ENCODE data around the gene COPS9. TPM values are rescaled to one million over a fixed set of nuclear protein-coding genes. Genes with fewer than 3 reads are reported as not detected.

The COPS9 gene
- total and polyA plus RNA-seq, 2 donors (not counting 1 experiment from before 2014, with no cell fraction given): 104 to 176 TPM

GRCh38 chr2:240146627-240147278 is 10.6 kb upstream of the COPS9 start:
- no peaks in the 10 kb centered on the region for H3K36me3 ChIP-seq (ENCODE audit: control insufficient read depth, insufficient read depth, low read length)
- no peaks in the 10 kb centered on the region for H3K27me3 ChIP-seq (ENCODE audit: control insufficient read depth, insufficient read depth, low read length)
- no peak overlapping the region for H3K4me3 ChIP-seq (replicated peaks in 1 of 4; ENCODE audit: control extremely low read depth in 1 of 4, insufficient read depth in 1 of 4, low read depth in 3 of 4, low read length in 4 of 4)
- H3K4me1 ChIP-seq (ENCODE audit: control insufficient read depth, extremely low read depth, insufficient read depth, low read length): no peaks in the 10 kb centered on the region
- peaks cover 1% of the 10 kb centered on the region for H3K9me3 ChIP-seq (ENCODE audit: control insufficient read depth, insufficient read depth, low read depth, low read length)
- no peak overlapping the region for H3K4me2 ChIP-seq (ENCODE audit: extremely low read depth, insufficient read depth, low read length)
- no peaks in the 10 kb centered on the region for H3K79me2 ChIP-seq (ENCODE audit: control insufficient read depth, insufficient read depth, low read length)
- H3K27ac ChIP-seq (ENCODE audit: insufficient read depth, low read length): no peak overlapping the region
- H2AFZ ChIP-seq (ENCODE audit: low read length): no peak overlapping the region
- no peaks in the 10 kb centered on the region for H4K20me1 ChIP-seq (ENCODE audit: control insufficient read depth, extremely low read depth, insufficient read depth, low read length)
- H3K9ac ChIP-seq (ENCODE audit: insufficient read depth, low read length): no peak overlapping the region
- TF ChIP-seq EZH2 (IDR thresholded peaks at IDR 0.05; ENCODE audit: low read length, missing control alignments): no peak
- no peak for TF ChIP-seq CTCF (conservative IDR thresholded peaks at IDR 0.05 in 1 of 2, IDR thresholded peaks at IDR 0.05 in 1 of 2; ENCODE audit: low read depth in 1 of 2, low read length in 2 of 2)
- no peak for DNase-seq (ENCODE audit: low read depth in 2 of 2)

- Histone ChIP-seq H3K4me3 (replicated peaks in 1 of 4; ENCODE audit: control extremely low read depth in 1 of 4, insufficient read depth in 1 of 4, low read depth in 3 of 4, low read length in 4 of 4) (no peak overlapping the region), H3K9me3 (ENCODE audit: control insufficient read depth, insufficient read depth, low read depth, low read length) (peaks cover 1% of the 10 kb centered on the region), H3K27ac (ENCODE audit: insufficient read depth, low read length) (no peak overlapping the region), H3K4me1 (ENCODE audit: control insufficient read depth, extremely low read depth, insufficient read depth, low read length) (no peaks in the 10 kb centered on the region), H2AFZ (ENCODE audit: low read length) (no peak overlapping the region), H3K79me2 (ENCODE audit: control insufficient read depth, insufficient read depth, low read length) (no peaks in the 10 kb centered on the region), H3K4me2 (ENCODE audit: extremely low read depth, insufficient read depth, low read length) (no peak overlapping the region), H3K36me3 (ENCODE audit: control insufficient read depth, insufficient read depth, low read length) (no peaks in the 10 kb centered on the region), H3K27me3 (ENCODE audit: control insufficient read depth, insufficient read depth, low read length) (no peaks in the 10 kb centered on the region), H4K20me1 (ENCODE audit: control insufficient read depth, extremely low read depth, insufficient read depth, low read length) (no peaks in the 10 kb centered on the region), H3K9ac (ENCODE audit: insufficient read depth, low read length) (no peak overlapping the region)
- DNase-seq (ENCODE audit: low read depth in 2 of 2): no peak
- no peak for TF ChIP-seq EZH2 (IDR thresholded peaks at IDR 0.05; ENCODE audit: low read length, missing control alignments)
- no peak for TF ChIP-seq CTCF (conservative IDR thresholded peaks at IDR 0.05 in 1 of 2, IDR thresholded peaks at IDR 0.05 in 1 of 2; ENCODE audit: low read depth in 1 of 2, low read length in 2 of 2)
These were observed 10.0 kb upstream of the COPS9 start for GRCh38 chr2:240146141-240146561.

GRCh38 chr2:240145461-240145860 is 9.4 kb upstream of the COPS9 start:
- Histone ChIP-seq H3K4me2 (ENCODE audit: extremely low read depth, insufficient read depth, low read length) (no peak overlapping the region), H4K20me1 (ENCODE audit: control insufficient read depth, extremely low read depth, insufficient read depth, low read length) (no peaks in the 10 kb centered on the region), H3K79me2 (ENCODE audit: control insufficient read depth, insufficient read depth, low read length) (no peaks in the 10 kb centered on the region), H3K4me3 (replicated peaks in 1 of 4; ENCODE audit: control extremely low read depth in 1 of 4, insufficient read depth in 1 of 4, low read depth in 3 of 4, low read length in 4 of 4) (no peak overlapping the region), H3K27ac (ENCODE audit: insufficient read depth, low read length) (no peak overlapping the region), H3K4me1 (ENCODE audit: control insufficient read depth, extremely low read depth, insufficient read depth, low read length) (no peaks in the 10 kb centered on the region), H3K9ac (ENCODE audit: insufficient read depth, low read length) (no peak overlapping the region), H3K9me3 (ENCODE audit: control insufficient read depth, insufficient read depth, low read depth, low read length) (peaks cover 1% of the 10 kb centered on the region), H3K36me3 (ENCODE audit: control insufficient read depth, insufficient read depth, low read length) (no peaks in the 10 kb centered on the region), H2AFZ (ENCODE audit: low read length) (no peak overlapping the region), H3K27me3 (ENCODE audit: control insufficient read depth, insufficient read depth, low read length) (peaks cover 1% of the 10 kb centered on the region)
- no peak for DNase-seq (ENCODE audit: low read depth in 2 of 2)
- TF ChIP-seq CTCF (conservative IDR thresholded peaks at IDR 0.05 in 1 of 2, IDR thresholded peaks at IDR 0.05 in 1 of 2; ENCODE audit: low read depth in 1 of 2, low read length in 2 of 2): no peak
- TF ChIP-seq EZH2 (IDR thresholded peaks at IDR 0.05; ENCODE audit: low read length, missing control alignments): no peak

Measured in fibroblast of lung (primary cell).